Fibroblast of lung (primary cell): ENCODE results near the gene HBP1.

Experiments used
- CTCF ChIP-seq, 2 donors: IDR thresholded peaks in 1 of 2; conservative IDR thresholded peaks in 1 of 2; 1 replicate in 1 of 2; 2 replicates in 1 of 2; pipeline ENCODE4 v1.5.1; 2011 to 2012; ENCODE audit warnings: low read length in 2 of 2, control low read depth in 1 of 2, inconsistent platforms in 1 of 2, low read depth in 1 of 2, mild to moderate bottlenecking in 1 of 2
- EZH2 ChIP-seq: IDR thresholded peaks from 2 replicates; pipeline ENCODE4 v1.5.1; 2012; ENCODE audit warnings: low read length, control low read depth, mild to moderate bottlenecking; ENCODE audit errors: missing control alignments

- TF ChIP-seq CTCF (conservative IDR thresholded peaks at IDR 0.05 in 1 of 2, IDR thresholded peaks at IDR 0.05 in 1 of 2; ENCODE audit: low read depth in 1 of 2, low read length in 2 of 2) (no peak), EZH2 (no peak)
Observed at GRCh38 chr7:107220356-107220755, 51.6 kb downstream of the HBP1 start.
